Cerebellar nuclear complex (tissue), 1 donor: ENCODE results near the gene APLF.
"Not testable (repeated sequence)": the region's sequence is repeated elsewhere in the genome, so short reads cannot be mapped to it uniquely, and the experiment has no call there.

Experiments
- DNase-seq, 2 experiments: peaks; one replicate each; lab custom pipeline; 2025; lab: John Stamatoyannopoulos, UW

APLF gene

DNA sequence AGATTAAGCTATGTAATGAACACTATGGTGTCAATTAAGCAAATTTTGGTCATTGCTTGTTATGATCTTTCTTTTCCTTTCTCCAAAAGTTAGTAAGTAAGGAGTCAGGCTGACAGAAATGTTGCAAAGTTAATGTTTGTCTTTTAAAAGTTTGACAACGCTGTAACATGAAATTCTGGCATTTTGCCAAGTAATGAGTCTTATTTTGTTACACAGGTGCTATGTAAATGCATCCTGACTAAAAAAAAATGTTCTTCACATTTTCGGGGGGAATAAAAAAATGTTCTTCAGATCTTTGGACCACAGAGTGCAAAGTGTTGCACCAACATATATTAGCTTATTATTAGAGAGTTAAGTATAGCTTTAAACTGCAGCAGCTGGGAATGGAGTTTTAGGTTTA lies 121.2 kb downstream of the APLF start:
- no peak for DNase-seq

DNA sequence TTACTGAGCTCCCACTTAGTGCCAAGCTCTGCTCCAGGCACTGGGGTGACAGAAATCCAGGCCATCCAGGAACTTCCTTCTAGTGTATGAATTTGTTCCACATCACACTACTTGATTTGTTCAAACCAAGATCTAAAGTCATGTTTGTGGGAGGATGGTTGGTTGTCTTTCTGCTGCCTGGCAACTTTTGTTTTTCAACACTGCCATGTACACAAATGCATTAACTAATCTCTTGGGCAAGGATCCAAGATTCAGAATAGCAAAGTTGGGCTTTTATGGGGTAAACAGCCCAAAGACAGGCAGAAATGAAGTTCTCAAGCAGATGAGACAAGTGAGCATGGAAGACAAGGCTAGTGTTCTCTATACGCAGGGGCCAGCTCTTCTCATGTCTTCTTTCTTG lies 122.6 kb downstream of the APLF start:
- DNase-seq, result no peak

DNA sequence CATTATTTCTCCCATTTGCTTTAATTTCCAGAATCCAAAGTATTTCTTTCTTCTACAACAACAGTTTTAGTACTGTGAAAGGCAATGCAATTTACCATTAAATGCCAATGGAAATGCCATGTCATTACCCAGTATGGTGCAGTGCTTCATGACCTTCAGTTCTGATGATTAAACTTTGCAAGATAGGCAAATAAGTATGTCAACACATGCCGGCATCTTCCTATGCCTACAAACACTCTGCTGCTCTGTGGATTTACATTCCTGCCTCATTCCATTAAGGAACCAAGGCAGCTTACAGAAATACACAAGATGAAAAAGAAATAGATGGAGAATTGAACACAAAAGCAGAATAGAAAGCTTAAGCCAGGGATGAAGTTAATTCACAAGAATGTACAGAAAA lies 123.3 kb downstream of the APLF start:
- DNase-seq, result no peak

DNA sequence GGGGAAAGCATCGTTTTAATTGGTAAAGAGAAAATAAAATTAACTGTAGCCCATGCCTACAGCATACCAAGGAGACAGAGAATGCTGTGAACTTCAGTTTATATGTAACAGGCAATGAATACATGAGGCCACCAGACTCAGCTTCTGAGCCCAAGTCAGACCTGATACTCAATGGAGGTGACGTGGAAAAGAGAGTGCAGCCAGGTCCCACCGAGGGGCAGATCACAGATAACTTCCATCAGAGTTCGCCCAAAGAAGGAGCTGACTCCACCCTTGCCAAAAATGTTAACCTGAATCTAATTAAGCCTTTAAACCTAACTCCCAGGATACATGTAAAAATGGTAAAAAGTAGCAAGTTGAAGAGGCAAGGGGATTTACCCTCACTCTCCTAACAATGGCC lies 123.8 kb downstream of the APLF start:
- no peak for DNase-seq

DNA sequence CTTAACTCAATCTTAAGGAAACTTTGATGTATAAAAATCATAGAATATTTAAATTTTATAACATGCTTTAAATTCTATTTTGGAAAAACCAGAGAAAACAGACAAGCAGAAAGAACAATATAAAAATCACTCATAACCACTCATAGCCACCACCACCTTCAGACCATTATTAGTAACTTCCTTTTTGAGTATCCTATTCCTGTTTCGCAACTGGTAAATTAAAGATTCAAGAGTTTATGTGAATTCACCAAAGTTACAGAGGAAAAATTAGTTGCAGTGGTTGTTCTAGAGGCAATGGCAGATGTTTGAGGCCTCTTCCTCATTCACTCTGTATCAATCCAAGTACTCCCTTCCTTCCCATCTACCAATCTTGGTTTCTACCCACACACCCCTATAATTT lies 126.7 kb downstream of the APLF start:
- DNase-seq, result no peak

DNA sequence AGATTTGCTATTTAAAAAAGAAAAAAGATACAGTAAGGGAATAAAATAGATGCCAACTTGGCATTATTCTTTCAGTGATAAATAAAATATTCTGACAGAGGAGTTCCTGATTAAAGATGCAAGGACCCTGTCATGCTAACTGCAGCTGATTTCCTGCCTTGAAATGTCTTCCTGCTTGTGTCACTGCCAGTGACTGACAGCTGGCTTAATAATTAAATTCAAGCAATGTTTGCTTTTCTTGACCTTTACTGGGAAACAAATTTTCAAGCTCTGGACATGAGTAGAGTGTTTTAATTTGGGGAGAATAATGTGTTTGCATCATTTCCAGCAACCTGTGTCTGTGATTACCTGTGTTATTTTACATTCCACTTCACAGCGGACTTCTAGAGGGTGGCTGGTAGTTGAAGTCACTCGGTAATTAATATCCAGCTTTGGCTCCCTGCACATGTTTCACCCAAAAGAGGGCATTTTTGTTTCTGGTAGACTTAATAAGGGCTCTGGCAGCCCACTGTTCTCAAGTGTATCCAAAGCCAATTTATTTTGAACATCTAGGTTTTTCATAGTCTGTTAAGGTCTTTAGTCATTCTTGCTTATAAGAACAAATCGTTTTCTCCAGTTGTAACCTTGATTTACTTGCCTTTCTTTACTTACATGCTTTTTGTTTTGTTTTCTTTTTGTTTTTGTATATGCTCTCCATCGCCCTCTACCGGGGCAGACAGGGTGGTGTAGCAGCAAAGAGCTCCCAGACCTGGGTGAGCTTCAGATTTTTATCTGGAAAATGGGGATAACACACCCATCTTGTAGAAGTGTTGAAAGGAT lies 127.5 kb downstream of the APLF start:
- DNase-seq, result no peak

DNA sequence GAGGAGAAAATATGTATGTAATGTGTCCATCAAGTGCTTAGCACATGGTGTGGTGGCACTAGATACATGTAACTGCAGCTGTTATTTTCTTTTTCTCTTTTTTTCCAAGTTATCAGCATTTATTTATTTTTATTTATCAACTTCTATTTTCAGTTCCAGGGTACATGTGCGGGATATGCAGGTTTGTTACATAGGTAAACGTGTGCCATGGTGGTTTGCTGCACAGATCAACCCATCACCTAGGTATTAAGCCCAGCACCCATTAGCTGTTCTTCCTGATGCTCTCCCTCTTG lies 128.1 kb downstream of the APLF start:
- not testable (repeated sequence) for DNase-seq

DNA sequence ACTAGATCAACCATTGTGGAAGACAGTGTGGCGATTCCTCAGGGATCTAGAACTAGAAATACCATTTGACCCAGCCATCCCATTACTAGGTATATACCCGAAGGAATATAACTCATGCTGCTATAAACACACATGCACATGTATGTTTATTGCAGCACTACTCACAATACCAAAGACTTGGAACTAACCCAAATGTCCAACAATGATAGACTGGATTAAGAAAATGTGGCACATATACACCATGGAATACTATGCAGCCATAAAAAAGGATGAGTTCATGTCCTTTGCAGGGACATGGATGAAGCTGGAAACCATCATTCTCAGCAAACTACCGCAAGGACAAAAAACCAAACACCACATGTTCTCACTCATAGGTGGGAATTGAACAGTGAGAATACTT lies 133.1 kb downstream of the APLF start:
- DNase-seq, result not testable (repeated sequence)

DNA sequence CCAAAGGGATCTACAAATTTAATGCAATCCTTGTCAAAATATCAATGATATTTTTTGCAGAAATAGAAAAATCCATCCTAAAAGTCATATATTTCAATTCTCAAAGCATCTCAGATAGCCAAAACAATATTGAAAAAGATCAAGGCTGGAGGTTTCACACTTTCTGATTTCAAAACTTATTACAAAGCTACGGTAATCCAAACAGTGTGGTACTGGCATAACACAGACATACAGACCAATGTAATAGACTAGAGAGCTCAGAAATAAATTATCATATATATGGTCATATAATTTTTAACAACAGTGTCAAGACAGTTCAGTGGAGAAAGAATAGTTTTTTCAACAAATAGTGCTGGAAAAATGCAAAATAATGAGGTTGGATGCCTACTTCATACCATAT lies 135.7 kb downstream of the APLF start:
- no peak for DNase-seq

DNA sequence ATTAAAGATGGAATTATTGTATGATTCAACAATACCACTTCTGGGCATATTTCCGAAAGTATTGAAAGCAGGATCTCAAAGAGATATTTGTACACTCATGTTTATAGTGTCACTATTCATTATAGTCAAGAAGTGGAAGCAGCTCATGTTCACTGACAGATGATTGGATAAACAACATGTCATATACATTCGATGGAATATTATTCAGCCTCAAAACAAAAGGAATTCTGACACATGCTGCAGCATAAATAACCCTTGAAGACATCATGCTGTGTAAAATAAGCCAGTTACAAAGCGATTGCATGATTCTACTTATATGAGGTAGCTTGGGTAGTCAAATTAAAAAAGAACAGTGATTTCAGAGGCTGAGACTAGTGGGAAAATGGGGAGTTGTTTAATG lies 136.7 kb downstream of the APLF start:
- no peak for DNase-seq

DNA sequence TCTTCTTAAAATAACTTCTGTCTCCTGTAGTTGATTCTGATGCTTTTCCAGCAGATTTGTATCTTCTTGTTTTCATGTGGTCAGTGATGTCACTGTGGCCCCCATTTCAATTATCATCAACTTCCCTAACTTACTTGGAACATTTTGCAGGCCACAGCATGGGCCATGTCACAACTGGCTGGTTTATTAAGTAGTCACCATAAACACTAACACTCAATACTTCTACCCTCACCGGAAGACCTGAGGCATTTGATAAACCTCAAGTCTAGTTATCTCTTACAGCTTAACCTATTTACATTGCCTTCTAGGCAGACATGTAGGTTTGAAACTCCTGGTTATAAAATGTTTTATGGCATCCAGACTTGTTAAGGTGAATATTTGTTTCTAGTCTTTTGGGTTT lies 138.6 kb downstream of the APLF start:
- DNase-seq, result no peak

DNA sequence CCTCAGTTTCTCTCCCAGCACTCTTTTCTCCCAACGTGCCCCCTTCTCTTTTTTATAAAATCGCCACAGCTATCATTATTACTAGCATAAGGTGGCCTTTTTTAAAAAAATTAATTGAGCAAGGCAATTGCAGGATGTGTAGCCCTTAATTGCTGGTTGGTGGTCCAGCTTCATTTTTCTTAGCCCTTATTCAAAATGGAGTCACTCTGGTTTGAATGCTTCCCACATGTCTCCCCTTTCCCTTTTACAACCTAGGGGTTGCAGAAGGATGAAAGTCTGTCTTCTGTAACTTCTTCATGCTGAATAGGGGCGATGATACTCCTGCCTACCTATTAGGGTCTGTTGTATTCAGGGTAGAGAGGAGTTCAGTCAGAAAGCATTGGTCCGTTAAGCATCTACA lies 139.4 kb downstream of the APLF start:
- no peak for DNase-seq

DNA sequence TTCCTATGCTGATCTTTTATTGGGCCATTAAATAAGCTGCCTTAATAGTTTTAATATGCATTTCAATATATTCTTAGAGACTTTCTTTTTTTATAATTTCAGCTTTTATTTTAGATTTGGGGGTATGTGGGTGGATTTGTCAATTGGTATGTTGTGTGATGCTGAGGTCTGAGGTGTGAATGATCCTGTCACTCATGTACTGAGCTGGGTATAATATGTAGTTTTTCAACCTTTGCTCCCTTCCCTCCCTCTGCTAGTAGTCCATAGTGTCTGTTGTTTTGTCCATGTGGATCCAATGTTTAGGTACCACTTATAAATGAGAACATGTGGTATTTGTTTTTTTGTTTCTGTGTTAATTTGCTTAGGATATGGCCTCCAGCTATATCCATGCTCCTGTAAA lies 140.5 kb downstream of the APLF start:
- DNase-seq, result no peak

DNA sequence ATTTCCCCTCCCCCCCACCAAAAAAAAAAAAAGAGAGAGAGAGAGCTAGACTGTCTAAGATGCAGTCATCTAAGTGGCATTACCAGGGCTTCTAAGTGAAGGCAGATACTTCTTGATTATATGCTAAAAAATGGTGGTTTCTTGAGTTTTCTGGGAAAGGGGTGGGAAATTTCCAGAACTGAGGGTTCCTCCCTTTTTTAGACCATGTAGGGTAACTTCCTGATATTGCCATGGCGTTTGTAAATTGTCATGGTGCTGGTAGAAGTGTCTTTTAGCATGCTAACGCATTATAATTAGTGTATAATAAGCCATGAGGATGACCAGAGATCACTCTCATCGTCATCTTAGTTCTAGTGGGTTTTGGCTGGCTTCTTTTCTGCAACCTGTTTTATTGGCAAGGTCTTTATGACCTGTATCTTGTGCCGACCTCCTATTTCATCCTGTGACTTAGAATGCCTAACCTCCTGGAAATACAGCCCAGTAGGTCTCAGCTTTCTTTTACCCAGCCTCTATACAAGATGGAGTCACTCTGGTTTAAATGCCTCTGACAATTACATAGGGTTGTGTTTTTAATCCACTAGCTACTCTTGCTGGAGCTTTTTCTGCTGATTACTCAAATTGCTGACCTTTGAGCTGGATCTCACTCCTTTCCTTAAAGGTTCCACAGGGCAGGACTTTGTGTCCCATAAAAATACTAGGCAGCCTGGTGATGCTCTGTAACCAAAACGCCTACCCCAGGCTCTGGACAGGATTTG lies 145.6 kb downstream of the APLF start:
- no peak for DNase-seq

DNA sequence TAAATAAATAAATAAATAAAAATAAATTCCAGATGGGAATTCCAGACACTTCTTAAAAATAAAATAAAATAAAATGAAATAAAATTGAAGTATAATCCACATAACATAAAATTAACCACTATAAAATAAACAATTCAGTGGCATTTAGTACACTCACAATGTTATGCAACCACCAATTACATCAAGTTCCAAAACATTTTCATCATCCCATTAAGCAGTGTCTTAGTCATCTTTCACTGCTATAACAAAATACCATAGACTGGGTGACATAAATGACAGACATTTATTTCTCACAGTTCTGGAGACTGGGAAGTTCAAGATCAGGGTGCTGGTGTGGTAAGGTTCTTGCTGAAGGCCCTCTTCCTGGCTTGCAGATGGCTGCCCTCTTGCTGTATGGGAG lies 153.4 kb downstream of the APLF start:
- DNase-seq, result no peak

DNA sequence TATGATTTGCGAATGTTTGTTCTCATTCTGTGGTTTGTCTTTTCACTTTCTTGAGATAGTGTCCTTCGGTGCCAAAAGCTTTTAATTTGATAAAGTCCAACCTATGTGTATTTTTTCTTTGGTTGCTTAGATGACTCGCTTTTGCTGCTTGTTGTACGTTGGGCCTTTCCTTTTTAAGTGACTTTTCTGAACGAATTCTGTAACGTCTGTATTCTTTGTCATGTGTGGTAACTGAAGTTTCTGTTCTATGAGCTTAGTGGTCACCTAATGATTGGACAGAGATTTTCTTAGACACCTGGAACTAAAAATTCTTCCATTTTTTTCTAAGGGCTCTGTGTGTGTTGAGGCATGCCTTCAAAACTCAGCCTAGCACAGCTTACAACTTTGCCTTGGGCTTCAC lies 156.4 kb downstream of the APLF start:
- DNase-seq, result no peak

DNA sequence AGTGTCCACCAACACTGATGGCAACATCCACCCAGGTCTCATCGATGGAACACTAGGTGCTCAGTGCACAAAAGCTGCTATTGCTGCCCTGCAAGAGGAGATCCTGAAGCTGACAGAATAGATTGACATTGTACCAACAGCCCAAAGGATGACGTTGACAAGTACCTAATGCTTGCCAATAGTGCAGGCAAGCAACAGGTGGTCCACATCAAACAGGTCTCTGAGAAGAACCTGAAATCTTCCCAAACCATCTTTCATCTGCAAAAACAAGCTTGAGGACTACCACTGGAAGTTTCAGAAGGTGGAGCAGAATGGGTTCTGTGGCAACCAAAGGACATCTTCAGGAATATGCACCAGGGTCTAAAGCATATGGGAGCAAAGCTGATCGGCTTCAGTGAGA lies 160.2 kb downstream of the APLF start:
- DNase-seq, result no peak
